B cell (primary cell): ENCODE measurements around the gene RAB42. TPM values are rescaled to one million over a fixed set of nuclear protein-coding genes. Genes with fewer than 3 reads are reported as not detected.

ENCODE experiments used
- ATAC-seq: fragments of 200-7000 bp; cut with Tn5 transposase; one replicate; pipeline ENCODE4 v1.10.0; 2021; ENCODE audit warnings: low read depth, mild to moderate bottlenecking, moderate number of reproducible peaks, moderate library complexity
- CTCF ChIA-PET: fragments of 350-600 bp; sonication (Branson Sonifier 250); formaldehyde crosslinking; loops from one replicate; lab custom pipeline; 2021; ENCODE audit warnings: antibody characterized with exemption, inconsistent platforms; lab: Charles Lee
- POLR2A ChIA-PET: fragments of 350-600 bp; sonication (Branson Sonifier 250); formaldehyde crosslinking; loops from one replicate; lab custom pipeline; 2021; ENCODE audit warnings: antibody characterized with exemption; lab: Charles Lee
- DNase-seq: peaks from one replicate; pipeline ENCODE4 v3.0.0; 2013
- H2AFZ ChIP-seq: 2 replicates; pipeline ENCODE4 v1.6.1; 2012; ENCODE audit warnings: mild to moderate bottlenecking, low read depth, low read length; ENCODE audit not compliant: insufficient read depth, poor library complexity, severe bottlenecking
- H3K27ac ChIP-seq, 2 donors: 1 replicate in 1 of 2; 2 replicates in 1 of 2; pipeline ENCODE4 v1.5.1; 2012 to 2013; ENCODE audit warnings: low read length in 2 of 2, mild to moderate bottlenecking in 2 of 2, moderate library complexity in 1 of 2
- H3K27me3 ChIP-seq, 4 experiments: fragments of 200-600 bp in 1 of 4; sonication (generic) in 1 of 4; replicated peaks in 1 of 4; 1 replicate in 2 of 4; 2 replicates in 2 of 4; pipeline versions ENCODE4 v1.6.1 to v1.7.0; 2013 to 2016; ENCODE audit warnings: low read length in 3 of 4, mild to moderate bottlenecking in 2 of 4, mixed read lengths in 1 of 4, moderate library complexity in 1 of 4; ENCODE audit not compliant: insufficient read depth in 4 of 4, control insufficient read depth in 3 of 4; ENCODE audit errors: control extremely low read depth in 1 of 4
- H3K36me3 ChIP-seq, 2 experiments: replicated peaks in 1 of 2; 1 replicate in 1 of 2; 2 replicates in 1 of 2; pipeline versions ENCODE4 v1.6.1 to v1.7.1; 2013; ENCODE audit warnings: low read length in 1 of 2; ENCODE audit not compliant: insufficient read depth in 2 of 2, control insufficient read depth in 1 of 2; ENCODE audit errors: control extremely low read depth in 1 of 2, extremely low read depth in 1 of 2
- H3K4me1 ChIP-seq, 2 donors: fragments of 200-600 bp in 1 of 2; sonication (generic) in 1 of 2; 1 replicate in 1 of 2; 2 replicates in 1 of 2; pipeline versions ENCODE4 v1.5.1 to v1.6.1; 2013 to 2017; ENCODE audit warnings: low read length in 2 of 2; ENCODE audit not compliant: control insufficient read depth in 2 of 2, insufficient read depth in 2 of 2
- H3K4me2 ChIP-seq: replicated peaks from 2 replicates; pipeline ENCODE3; 2012; ENCODE audit warnings: mild to moderate bottlenecking, low read depth, low read length; ENCODE audit not compliant: poor library complexity, severe bottlenecking
- H3K4me3 ChIP-seq, 5 experiments: fragments of 200-600 bp in 1 of 5; sonication (generic) in 1 of 5; 1 replicate in 3 of 5; 2 replicates in 2 of 5; pipeline versions ENCODE4 v1.5.1 to v1.7.0; 2011 to 2016; ENCODE audit warnings: low read length in 4 of 5, mild to moderate bottlenecking in 4 of 5, low read depth in 2 of 5, control low read depth in 1 of 5, moderate library complexity in 1 of 5; ENCODE audit not compliant: insufficient read depth in 1 of 5; ENCODE audit errors: control extremely low read depth in 1 of 5, extremely low read depth in 1 of 5
- H3K79me2 ChIP-seq: fragments of 200-600 bp; sonication (generic); one replicate; pipeline ENCODE4 v1.6.0; 2016; ENCODE audit warnings: low read length; ENCODE audit not compliant: control insufficient read depth, insufficient read depth
- H3K9ac ChIP-seq: fragments of 200-600 bp; sonication (generic); 2 replicates; pipeline ENCODE4 v1.6.1; 2017; ENCODE audit warnings: mild to moderate bottlenecking, low read length, moderate library complexity
- H3K9me3 ChIP-seq, 3 donors: one replicate each; pipeline versions ENCODE4 v1.6.1 to v1.7.1; 2013; ENCODE audit warnings: low read length in 2 of 3; ENCODE audit not compliant: control insufficient read depth in 2 of 3, insufficient read depth in 1 of 3; ENCODE audit errors: control extremely low read depth in 1 of 3
- H4K20me1 ChIP-seq: 2 replicates; pipeline ENCODE4 v1.6.0; 2012; ENCODE audit warnings: mild to moderate bottlenecking, low read length; ENCODE audit not compliant: insufficient read depth, control insufficient read depth, poor library complexity, severe bottlenecking
- H3K27ac Mint-ChIP-seq: one replicate; pipeline ENCODE4 v1.8.0; 2021; ENCODE audit warnings: mixed read lengths
- H3K27me3 Mint-ChIP-seq: one replicate; pipeline ENCODE4 v1.8.0; 2021; ENCODE audit warnings: mixed read lengths
- H3K4me1 Mint-ChIP-seq: one replicate; pipeline ENCODE4 v1.8.0; 2021; ENCODE audit warnings: mixed read lengths
- H3K4me3 Mint-ChIP-seq: one replicate; pipeline ENCODE4 v1.8.0; 2021; ENCODE audit warnings: mixed read lengths
- H3K9me3 Mint-ChIP-seq: one replicate; pipeline ENCODE4 v1.8.0; 2022; ENCODE audit warnings: mixed read lengths; ENCODE audit not compliant: insufficient read depth
- EZH2 ChIP-seq: IDR thresholded peaks from 2 replicates; pipeline ENCODE4 v1.6.1; 2012; ENCODE audit warnings: borderline replicate concordance, low read depth, mild to moderate bottlenecking, moderate library complexity, low read length; ENCODE audit not compliant: insufficient read depth, poor library complexity, severe bottlenecking
- WGBS: methylation state at CpG from one replicate; pipeline ENCODE4 v1.1.5; 2013; ENCODE audit warnings: missing lambda C conversion rate; ENCODE audit not compliant: insufficient coverage; 5-methylcytosine and 5-hydroxymethylcytosine counted together
- intact Hi-C: fragments of 100-400 bp; cut with micrococcal nuclease; formaldehyde crosslinking; loops from one replicate; pipeline ENCODE4 v1.10.0; 2022
- polyA plus RNA-seq: library from polyadenylated mRNA; depleted of rRNA; stranded (reverse); fragments of >200 nt; gene quantifications from 2 replicates; pipeline ENCODE4 v1.2.3, GENCODE V29; 2012
- total RNA-seq, 2 donors: library from RNA; stranded (reverse); fragments of 120-200 nt in 1 of 2; gene quantifications; 1 replicate in 1 of 2; 2 replicates in 1 of 2; pipeline versions ENCODE4 v1.2.3 to v1.2.4, GENCODE V29; 2013 to 2022
- TF ChIP-seq, protein P1 (sequence below): fragments of 200-600 bp; IDR thresholded peaks from one replicate; pipeline ENCODE4 v1.8.0; 2022; ENCODE audit warnings: antibody characterized with exemption, mild to moderate bottlenecking

Gene RAB42
- total and polyA plus RNA-seq, 2 donors (not counting 1 experiment from before 2014, with no cell fraction given) = not detected

DNA sequence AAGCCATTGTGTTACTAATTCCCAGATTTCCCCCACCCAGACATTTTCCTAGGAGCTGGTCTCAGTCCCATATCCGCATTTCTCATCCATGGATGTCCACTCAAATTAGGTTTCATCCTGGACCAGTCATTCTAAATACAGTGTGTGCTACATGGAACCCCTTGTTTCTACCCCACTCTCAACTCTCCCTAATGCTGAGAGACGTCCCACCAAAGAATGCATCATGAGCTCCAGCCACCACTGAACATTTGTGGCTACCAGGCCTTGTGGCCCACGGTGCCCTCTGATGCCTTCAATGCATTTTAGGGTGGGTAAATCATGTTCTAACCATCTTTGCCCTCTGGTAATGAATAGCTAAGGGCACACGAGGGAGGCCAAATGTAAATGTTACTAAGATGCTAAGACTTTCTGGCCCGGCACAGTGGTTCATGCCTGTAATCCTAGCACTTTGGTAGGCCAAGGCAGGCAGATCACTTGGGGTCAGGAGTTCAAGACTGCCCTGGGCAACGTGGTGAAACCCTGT is 13.3 kb upstream of the RAB42 start:
- no peaks in the 10 kb centered on the region for H3K9me3 ChIP-seq
- Mint-ChIP-seq H3K9me3 (no peaks in the 10 kb centered on the region), H3K4me1 (peaks cover 37% of the 10 kb centered on the region), H3K27ac (peak overlapping the region; percentile 67), H3K27me3 (no peaks in the 10 kb centered on the region), H3K4me3 (peak overlapping the region; percentile 29)
- H3K4me3 ChIP-seq = no peak overlapping the region
- ATAC-seq (no peak), DNase-seq (no peak)
- ChIA-PET POLR2A (interaction anchor here (1.1 to 4.1 kb wide), 3 partner anchors 28 to 66 kb away, joined by 3 to 25 read pairs (median 10); partner anchors contain the start of gene TAF12), CTCF (interaction anchor here (0.6 to 2.9 kb wide), 7 partner anchors 20 to 455 kb away, joined by 3 to 13 read pairs (median 4); no protein-coding TSS in a partner anchor)
- no peak overlapping the region for H2AFZ ChIP-seq
- H4K20me1 ChIP-seq = peaks cover 40% of the 10 kb centered on the region
- TF ChIP-seq EZH2 = no peak
- TF ChIP-seq, protein P1, sequence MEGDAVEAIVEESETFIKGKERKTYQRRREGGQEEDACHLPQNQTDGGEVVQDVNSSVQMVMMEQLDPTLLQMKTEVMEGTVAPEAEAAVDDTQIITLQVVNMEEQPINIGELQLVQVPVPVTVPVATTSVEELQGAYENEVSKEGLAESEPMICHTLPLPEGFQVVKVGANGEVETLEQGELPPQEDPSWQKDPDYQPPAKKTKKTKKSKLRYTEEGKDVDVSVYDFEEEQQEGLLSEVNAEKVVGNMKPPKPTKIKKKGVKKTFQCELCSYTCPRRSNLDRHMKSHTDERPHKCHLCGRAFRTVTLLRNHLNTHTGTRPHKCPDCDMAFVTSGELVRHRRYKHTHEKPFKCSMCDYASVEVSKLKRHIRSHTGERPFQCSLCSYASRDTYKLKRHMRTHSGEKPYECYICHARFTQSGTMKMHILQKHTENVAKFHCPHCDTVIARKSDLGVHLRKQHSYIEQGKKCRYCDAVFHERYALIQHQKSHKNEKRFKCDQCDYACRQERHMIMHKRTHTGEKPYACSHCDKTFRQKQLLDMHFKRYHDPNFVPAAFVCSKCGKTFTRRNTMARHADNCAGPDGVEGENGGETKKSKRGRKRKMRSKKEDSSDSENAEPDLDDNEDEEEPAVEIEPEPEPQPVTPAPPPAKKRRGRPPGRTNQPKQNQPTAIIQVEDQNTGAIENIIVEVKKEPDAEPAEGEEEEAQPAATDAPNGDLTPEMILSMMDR = no peak
- intact Hi-C loops = no loop called here
- no peak overlapping the region for H3K9ac ChIP-seq
- 78% methylated on average over 4 of the region's 6 CpGs for WGBS
- H3K36me3 ChIP-seq = peaks cover 16 to 44% of the 10 kb centered on the region in 2 experiments
- no peak overlapping the region for H3K27ac ChIP-seq
- peaks cover 29% of the 10 kb centered on the region for H3K79me2 ChIP-seq
- H3K4me1 ChIP-seq = peaks cover 15 to 31% of the 10 kb centered on the region in 2 donors
- no peak overlapping the region for H3K4me2 ChIP-seq
- no peaks in the 10 kb centered on the region for H3K27me3 ChIP-seq

DNA sequence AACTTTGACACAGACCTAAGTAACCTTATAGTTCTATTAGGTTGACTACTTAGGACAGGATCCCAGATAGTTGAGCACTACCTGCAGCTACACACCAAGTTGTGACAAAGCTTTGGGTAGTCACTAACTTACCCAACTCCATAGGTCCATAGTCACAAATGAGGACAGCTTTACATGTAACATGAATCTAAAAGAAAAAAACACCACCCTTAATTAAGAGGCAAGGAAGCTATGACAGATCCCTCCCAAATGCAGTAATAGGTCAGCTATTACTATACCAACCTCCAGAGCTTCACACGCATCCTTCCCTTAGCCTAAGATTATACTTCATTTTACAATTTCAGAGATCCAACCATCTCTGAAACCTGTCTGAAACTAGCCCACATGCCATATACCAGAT is 12.7 kb upstream of the RAB42 start:
- H3K4me1 Mint-ChIP-seq = peaks cover 37% of the 10 kb centered on the region
- Histone ChIP-seq H3K79me2 (peaks cover 29% of the 10 kb centered on the region), H4K20me1 (peaks cover 40% of the 10 kb centered on the region), H3K4me3 (no peak overlapping the region), H3K4me2 (peak overlapping the region; percentile 97), H3K4me1 (peaks cover 15 to 31% of the 10 kb centered on the region in 2 donors), H2AFZ (no peak overlapping the region), H3K36me3 (peaks cover 16 to 43% of the 10 kb centered on the region in 2 experiments), H3K27ac (peak overlapping the region in 1 of 2 donors; percentile 82), H3K9me3 (no peaks in the 10 kb centered on the region), H3K27me3 (no peaks in the 10 kb centered on the region), H3K9ac (no peak overlapping the region)
- ATAC-seq (no peak), DNase-seq (no peak)
- WGBS = 80% methylated on average over 1 of the region's 1 CpG
- peak overlapping the region; percentile 32 for H3K27ac Mint-ChIP-seq
- ChIA-PET POLR2A (interaction anchor here (0.7 to 4.1 kb wide), 7 partner anchors 26 to 304 kb away, joined by 3 to 25 read pairs (median 6); partner anchors contain the start of genes GMEB1, TAF12 and TRNAU1AP), CTCF (interaction anchor here (0.6 to 2.9 kb wide), 6 partner anchors 24 to 455 kb away, joined by 3 to 13 read pairs (median 4); partner anchors contain the start of gene TAF12)
- H3K9me3 Mint-ChIP-seq = no peaks in the 10 kb centered on the region
- H3K27me3 Mint-ChIP-seq = no peaks in the 10 kb centered on the region
- TF ChIP-seq, protein P1 = no peak
- no peak for TF ChIP-seq EZH2
- intact Hi-C loops = no loop called here
- H3K4me3 Mint-ChIP-seq = peak overlapping the region; percentile 96
